ENCODE results near the gene PSMA7.

Gene PSMA7

DNA sequence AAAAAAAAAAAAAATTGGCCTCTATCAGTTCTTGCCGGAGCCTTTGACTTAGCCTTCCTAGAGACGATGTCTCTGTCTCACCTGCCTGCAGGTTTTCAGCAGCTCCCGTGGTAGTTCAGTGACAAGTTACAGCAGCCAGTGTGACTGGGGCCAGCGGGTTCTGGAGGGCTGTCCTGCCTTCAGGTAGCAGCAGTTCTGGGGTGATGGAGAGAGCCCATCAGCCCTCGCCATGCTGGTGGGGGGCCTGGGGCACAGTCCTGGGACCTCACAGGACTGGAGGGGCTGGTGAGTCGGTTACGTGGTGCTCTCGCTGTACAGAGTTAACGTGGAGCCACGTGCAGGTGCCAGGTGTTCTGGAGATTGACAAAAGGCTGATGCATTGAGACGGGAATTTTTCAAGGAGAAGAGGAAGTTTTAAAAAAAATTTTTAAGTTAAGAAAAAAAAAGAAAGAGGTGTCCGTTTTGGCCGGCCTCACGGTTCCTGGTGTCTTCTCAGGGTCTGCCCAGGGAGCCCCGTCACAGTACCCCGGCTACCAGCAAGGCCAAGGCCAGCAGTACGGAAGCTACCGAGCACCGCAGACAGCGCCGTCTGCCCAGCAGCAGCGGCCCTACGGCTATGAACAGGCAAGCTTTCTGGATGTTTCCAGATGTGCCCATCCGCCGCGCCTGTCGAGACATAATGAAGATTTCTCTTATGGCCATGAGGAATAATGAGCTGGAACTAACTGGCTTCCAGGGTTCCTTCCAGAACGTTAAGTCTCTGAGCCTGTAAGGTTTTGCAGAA, 31.0 kb upstream of the PSMA7 start:
- DNase-seq (ENCODE audit: low read depth, low spot score) = no peak
- H3K27ac ChIP-seq = no peak overlapping the region

DNA sequence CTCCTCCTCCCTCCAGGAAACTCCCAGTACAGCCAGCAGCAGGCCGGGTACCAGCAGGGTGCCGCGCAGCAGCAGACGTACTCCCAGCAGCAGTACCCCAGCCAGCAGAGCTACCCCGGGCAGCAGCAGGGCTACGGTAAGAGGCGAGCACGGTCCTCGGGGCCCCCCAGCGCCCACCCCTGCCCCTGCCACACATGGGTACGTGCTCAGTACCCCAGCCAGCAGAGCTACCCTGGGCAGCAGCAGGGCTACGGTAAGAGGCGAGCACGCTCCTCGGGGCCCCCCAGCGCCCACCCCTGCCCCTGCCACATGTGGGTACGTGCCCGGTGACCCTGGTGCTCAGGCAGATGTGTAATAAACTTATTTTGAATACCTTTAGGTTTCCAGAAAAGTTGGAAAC, 29.5 kb upstream of the PSMA7 start:
- H3K27ac ChIP-seq = no peak overlapping the region
- DNase-seq (ENCODE audit: low read depth, low spot score) = no peak

- no peak overlapping the region for H3K27ac ChIP-seq
- no peak for DNase-seq (ENCODE audit: low read depth, low spot score)
Measured at GRCh38 chr20:62171245-62171644, 28.1 kb upstream of the PSMA7 start.

GRCh38 chr20:62170536-62170935, 27.3 kb upstream of the PSMA7 start:
- H3K27ac ChIP-seq = no peak overlapping the region
- DNase-seq (ENCODE audit: low read depth, low spot score) = no peak

- no peak overlapping the region for H3K27ac ChIP-seq
- no peak for DNase-seq (ENCODE audit: low read depth, low spot score)
Measured at GRCh38 chr20:62168890-62169435, 25.8 kb upstream of the PSMA7 start.

DNA sequence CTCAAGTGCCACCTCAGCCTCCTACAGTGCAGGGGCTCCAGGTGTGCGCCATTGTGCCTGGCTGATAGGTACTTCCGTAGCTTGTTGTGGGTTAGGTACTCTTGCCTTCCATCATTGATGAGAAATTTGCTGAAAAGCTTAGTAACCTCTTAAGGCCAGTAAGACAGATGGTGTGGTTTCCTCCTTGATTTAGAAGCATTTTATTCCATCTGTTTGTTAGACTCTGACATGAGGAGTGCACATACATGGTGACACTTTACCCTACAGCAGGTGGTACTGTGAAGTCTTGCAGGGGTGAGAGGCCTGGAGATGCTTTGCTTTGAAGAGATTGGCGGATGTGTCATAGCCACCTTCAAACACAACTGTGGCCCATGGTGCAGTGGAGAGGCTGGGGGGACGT, 24.9 kb upstream of the PSMA7 start:
- no peak overlapping the region for H3K27ac ChIP-seq
- DNase-seq (ENCODE audit: low read depth, low spot score) = no peak

DNA sequence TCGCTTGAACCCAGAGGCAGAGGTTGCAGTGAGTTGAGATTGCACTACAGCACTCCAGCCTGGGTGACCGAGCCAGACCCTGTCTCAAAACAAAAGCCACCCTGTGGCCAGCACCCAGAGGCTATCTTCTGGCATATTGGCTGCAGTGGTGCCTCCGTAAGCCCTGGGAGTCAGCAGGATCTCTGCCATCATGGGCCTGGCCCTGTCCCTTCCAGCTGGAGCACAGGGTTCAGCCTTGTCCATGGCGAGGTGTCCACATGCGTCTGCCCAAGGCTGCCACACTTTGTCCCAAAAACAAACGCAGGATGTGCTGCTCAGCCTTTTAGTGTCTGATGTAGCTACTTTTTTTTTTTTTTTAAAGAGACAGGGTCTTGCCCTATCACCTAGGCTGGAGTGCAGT, 24.3 kb upstream of the PSMA7 start:
- no peak overlapping the region for H3K27ac ChIP-seq
- DNase-seq (ENCODE audit: low read depth, low spot score) = no peak

- DNase-seq (ENCODE audit: low read depth, low spot score) = no peak
- H3K27ac ChIP-seq = no peak overlapping the region
Measured at GRCh38 chr20:62165762-62166399, 22.7 kb upstream of the PSMA7 start.

DNA sequence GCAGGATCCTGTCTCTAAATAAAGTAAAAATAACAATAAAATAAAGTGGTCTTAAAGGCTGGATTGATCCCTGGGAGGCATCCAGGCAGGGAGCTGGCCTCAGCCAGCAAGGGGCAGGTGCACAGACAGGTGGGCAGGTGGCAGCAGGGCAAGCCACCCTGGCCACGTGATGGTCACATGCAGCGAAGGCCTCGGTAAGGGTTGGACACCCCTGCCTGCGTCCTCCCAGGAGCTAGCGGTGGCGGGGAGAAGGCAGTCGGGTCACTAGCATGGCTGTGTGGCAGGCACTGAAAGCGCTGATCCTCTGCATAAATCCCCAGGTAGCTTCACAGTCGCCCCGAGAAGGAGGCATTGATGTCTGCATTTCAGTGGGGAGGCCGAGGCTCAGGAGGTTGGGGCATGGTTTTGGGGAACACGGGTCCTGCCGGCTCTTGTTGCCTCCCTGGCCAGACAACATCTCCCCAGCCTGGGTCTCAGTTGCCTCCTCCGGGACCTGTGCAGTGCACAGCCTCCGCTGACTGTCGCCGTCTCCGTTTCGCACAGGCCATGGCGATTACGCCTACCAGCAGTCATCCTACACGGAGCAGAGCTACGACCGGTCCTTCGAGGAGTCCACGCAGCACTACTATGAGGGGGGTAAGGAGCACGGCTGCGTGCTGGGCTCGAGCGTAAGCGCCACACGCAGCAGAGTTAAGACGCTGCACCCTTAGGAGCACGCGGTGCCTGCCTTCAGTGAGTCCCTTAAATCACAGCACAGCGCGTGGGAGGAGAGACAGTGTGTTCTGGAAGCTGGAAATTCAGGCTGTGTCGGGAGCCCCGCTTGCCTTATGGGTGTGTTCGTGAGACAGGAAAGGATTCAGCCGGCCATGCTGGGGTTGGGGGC, 21.9 kb upstream of the PSMA7 start:
- H3K27ac ChIP-seq = no peak overlapping the region
- DNase-seq (ENCODE audit: low read depth, low spot score) = no peak

- no peak overlapping the region for H3K27ac ChIP-seq
- no peak for DNase-seq (ENCODE audit: low read depth, low spot score)
Measured at GRCh38 chr20:62163986-62164762, 21.0 kb upstream of the PSMA7 start.

GRCh38 chr20:62163485-62163865, 20.3 kb upstream of the PSMA7 start:
- no peak for DNase-seq (ENCODE audit: low read depth, low spot score)
- no peak overlapping the region for H3K27ac ChIP-seq

- DNase-seq (ENCODE audit: low read depth, low spot score) = no peak
- H3K27ac ChIP-seq = no peak overlapping the region
Measured at GRCh38 chr20:62162765-62163484, 19.7 kb upstream of the PSMA7 start.

DNA sequence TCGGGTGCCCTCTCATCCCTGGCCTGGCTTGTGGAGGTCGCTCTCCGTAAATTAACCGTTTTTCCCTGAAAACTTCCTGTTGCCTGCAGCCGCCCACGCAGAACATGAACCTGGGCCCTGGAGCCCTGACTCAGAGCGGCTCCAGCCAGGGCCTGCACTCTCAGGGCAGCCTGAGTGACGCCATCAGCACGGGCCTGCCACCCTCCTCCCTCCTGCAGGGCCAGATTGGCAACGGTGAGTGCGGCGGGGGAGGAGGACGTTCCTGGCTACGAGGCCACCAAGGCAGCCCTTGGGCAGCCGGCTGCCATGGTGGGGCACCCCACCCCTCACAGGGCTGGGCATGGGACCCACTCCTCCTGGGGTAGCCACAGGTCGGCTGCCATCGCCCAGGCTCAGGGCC, 18.2 kb upstream of the PSMA7 start:
- DNase-seq (ENCODE audit: low read depth, low spot score) = no peak
- peak overlapping the region; percentile 68 for H3K27ac ChIP-seq

GRCh38 chr20:62160876-62161275, 17.7 kb upstream of the PSMA7 start:
- no peak for DNase-seq (ENCODE audit: low read depth, low spot score)
- peak overlapping the region; percentile 68 for H3K27ac ChIP-seq

DNA sequence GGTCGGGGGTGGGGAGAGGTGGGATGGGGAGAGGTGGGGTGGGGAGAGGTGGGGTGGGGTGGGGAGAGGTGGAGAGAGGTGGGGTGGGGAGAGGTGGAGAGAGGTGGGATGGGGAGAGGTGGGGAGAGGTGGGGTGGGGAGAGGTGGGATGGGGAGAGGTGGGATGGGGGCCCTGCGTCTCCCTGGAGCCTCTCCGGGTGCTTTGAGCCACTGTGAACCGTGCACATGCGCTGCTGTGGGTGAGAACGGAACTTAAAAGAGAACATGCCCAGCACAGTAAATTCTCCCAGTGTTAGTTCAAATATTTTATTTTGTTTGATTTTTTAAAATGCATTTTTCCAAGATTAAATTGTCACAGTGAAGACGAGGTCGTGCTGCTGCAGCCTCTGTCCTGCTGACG, 17.1 kb upstream of the PSMA7 start:
- H3K27ac ChIP-seq = peak overlapping the region; percentile 68
- no peak for DNase-seq (ENCODE audit: low read depth, low spot score)

- DNase-seq (ENCODE audit: low read depth, low spot score) = peak; percentile 81
- peak overlapping the region; percentile 68 for H3K27ac ChIP-seq
Measured at GRCh38 chr20:62159839-62160238, 16.6 kb upstream of the PSMA7 start.

- DNase-seq (ENCODE audit: low read depth, low spot score) = no peak
Measured at GRCh38 chr20:62159052-62159451, 15.9 kb upstream of the PSMA7 start.

GRCh38 chr20:62158541-62158940, 15.3 kb upstream of the PSMA7 start:
- DNase-seq (ENCODE audit: low read depth, low spot score) = no peak

More at GRCh38 chr20:62159052-62159451, 15.9 kb upstream of the PSMA7 start:
- peak overlapping the region; percentile 68 for H3K27ac ChIP-seq

GRCh38 chr20:62158088-62158400, 14.8 kb upstream of the PSMA7 start:
- no peak overlapping the region for H3K27ac ChIP-seq
- no peak for DNase-seq (ENCODE audit: low read depth, low spot score)

More at GRCh38 chr20:62158541-62158940, 15.3 kb upstream of the PSMA7 start:
- no peak overlapping the region for H3K27ac ChIP-seq
